Lower leg skin (tissue), 3 donors: Measurements from ENCODE around the gene CETN1.

Experiments
- POLR2A ChIP-seq, 2 donors: fragments of 450-650 bp; IDR thresholded peaks; one replicate each; pipeline ENCODE4 v1.6.1; 2016 to 2017; ENCODE audit warnings: antibody characterized with exemption in 2 of 2, mild to moderate bottlenecking in 1 of 2, moderate library complexity in 1 of 2
- TF ChIP-seq, protein P1 (sequence below), 3 donors: fragments of 450-650 bp; IDR thresholded peaks; one replicate each; pipeline ENCODE4 v1.5.1; 2016; ENCODE audit warnings: antibody characterized with exemption in 3 of 3, mild to moderate bottlenecking in 3 of 3, moderate library complexity in 2 of 3

DNA sequence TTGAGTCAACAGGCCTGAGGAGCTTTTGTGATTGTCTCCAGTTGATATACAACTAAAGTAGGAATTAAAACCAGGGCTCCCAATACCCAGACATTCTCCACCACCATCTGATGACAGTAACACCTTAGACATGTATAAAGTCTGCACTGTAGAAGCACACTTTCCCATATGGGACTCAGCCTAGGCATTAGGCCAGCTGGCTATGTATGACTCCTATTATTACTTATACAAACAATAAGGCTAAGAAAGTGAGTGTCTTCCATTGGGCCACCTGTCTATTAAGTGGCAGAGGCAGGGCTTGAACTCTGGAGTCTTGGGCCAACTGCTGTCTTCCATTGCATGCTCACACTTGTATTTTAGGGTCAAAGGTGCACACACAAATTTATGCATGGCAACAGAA is 47.5 kb upstream of the CETN1 start:
- no peak for TF ChIP-seq POLR2A (IDR thresholded peaks at IDR 0.05)
- TF ChIP-seq, protein P1, sequence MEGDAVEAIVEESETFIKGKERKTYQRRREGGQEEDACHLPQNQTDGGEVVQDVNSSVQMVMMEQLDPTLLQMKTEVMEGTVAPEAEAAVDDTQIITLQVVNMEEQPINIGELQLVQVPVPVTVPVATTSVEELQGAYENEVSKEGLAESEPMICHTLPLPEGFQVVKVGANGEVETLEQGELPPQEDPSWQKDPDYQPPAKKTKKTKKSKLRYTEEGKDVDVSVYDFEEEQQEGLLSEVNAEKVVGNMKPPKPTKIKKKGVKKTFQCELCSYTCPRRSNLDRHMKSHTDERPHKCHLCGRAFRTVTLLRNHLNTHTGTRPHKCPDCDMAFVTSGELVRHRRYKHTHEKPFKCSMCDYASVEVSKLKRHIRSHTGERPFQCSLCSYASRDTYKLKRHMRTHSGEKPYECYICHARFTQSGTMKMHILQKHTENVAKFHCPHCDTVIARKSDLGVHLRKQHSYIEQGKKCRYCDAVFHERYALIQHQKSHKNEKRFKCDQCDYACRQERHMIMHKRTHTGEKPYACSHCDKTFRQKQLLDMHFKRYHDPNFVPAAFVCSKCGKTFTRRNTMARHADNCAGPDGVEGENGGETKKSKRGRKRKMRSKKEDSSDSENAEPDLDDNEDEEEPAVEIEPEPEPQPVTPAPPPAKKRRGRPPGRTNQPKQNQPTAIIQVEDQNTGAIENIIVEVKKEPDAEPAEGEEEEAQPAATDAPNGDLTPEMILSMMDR (IDR thresholded peaks at IDR 0.05) = no peak
